ENCODE data around the gene PANK4. TPM values are rescaled to one million over a fixed set of nuclear protein-coding genes. Genes with fewer than 3 reads are reported as not detected.

The PANK4 gene
- total and polyA plus RNA-seq, 9 of the 15 experiments (the other 6 are each of a cell fraction or from before 2014, with no cell fraction given), result 0.93 to 55.6 (median 31.5) TPM

- H2AFZ ChIP-seq (ENCODE audit: low read depth, low read length), result 0 out of 2 replicates have a peak overlapping the region, but pooled peaks have one; percentile 72
- H3K36me3 ChIP-seq (ENCODE audit: control insufficient read depth, insufficient read depth, low read length), result peaks cover 15% of the 10 kb centered on the region; the same call in 1 of the 3 replicates
- TF ChIP-seq HNRNPK (IDR thresholded peaks at IDR 0.05; ENCODE audit: low read depth, low read length, poor library complexity, severe bottlenecking) (no peak), E2F6 (IDR thresholded peaks at IDR 0.05; ENCODE audit: borderline replicate concordance in 1 of 2, extremely low read depth in 1 of 2, insufficient read depth in 1 of 2, insufficient read length in 1 of 2, low read depth in 1 of 2, low read length in 1 of 2, poor library complexity in 1 of 2, severe bottlenecking in 1 of 2) (peak in 1 of 2 experiments; percentile 8)
- BruUV-seq (replicated peaks), result no TSS peak
- peaks cover 13% of the 10 kb centered on the region for H3K9me1 ChIP-seq (ENCODE audit: control insufficient read depth, insufficient read depth, low read length)
- no peak for ATAC-seq
- FAIRE-seq, result no peak
- peaks cover 23 to 87% of the 10 kb centered on the region in 2 experiments; a peak in 4 of 5 replicates for H3K4me1 ChIP-seq (replicated peaks in 1 of 2; ENCODE audit: control insufficient read depth in 2 of 2, insufficient read depth in 2 of 2, low read length in 2 of 2)
- no peak for DNase-seq (ENCODE audit: extremely low read depth in 1 of 4, low spot score in 3 of 4)
- H3K9me3 ChIP-seq (replicated peaks; ENCODE audit: control insufficient read depth, insufficient read depth, low read depth, low read length), result no peaks in the 10 kb centered on the region
- CTCF ChIA-PET (ENCODE audit: low intra/inter-chr PET ratio), result no interaction called here
- intact Hi-C loops (cut with micrococcal nuclease) (no loop called here), in situ Hi-C loops (cut with MboI) (loop anchor here (25.0 kb wide), 1 partner anchor 341 kb away; the partner anchor contains the start of gene FAAP20)
- no peak overlapping the region for H3K4me3 ChIP-seq
- 0 out of 4 replicates have a peak overlapping the region, but pooled peaks of 1 of the 2 experiments have one; percentile 65 for H3K9ac ChIP-seq (ENCODE audit: insufficient read depth in 1 of 2, low read depth in 2 of 2, low read length in 2 of 2)
- peaks cover 25% of the 10 kb centered on the region for H3K79me2 ChIP-seq (ENCODE audit: control insufficient read depth, insufficient read depth, low read length)
- H4K20me1 ChIP-seq (replicated peaks; ENCODE audit: control insufficient read depth, insufficient read depth, low read length), result peaks cover 34% of the 10 kb centered on the region
- POLR2A ChIA-PET, result interaction anchor here (0.9 to 1.1 kb wide), 2 partner anchors 10 to 16 kb away, joined by 3 read pairs; no protein-coding TSS in a partner anchor
- no peak overlapping the region for H3K4me2 ChIP-seq (ENCODE audit: insufficient read depth, low read length)
- peaks cover 36 to 42% of the 10 kb centered on the region in 2 experiments; a peak in 4 of 5 replicates for H3K27me3 ChIP-seq (ENCODE audit: control insufficient read depth in 2 of 2, insufficient read depth in 2 of 2, low read length in 2 of 2)
- 29% methylated on average over 10 of the region's 10 CpGs for WGBS (ENCODE audit: insufficient coverage, low coverage, missing lambda C conversion rate)
- no peak overlapping the region for H3K27ac ChIP-seq (ENCODE audit: extremely low read depth, low read depth, low read length)
Observed at GRCh38 chr1:2528611-2528965, 2.2 kb upstream of the PANK4 start.

GRCh38 chr1:2528016-2528415, 1.6 kb upstream of the PANK4 start:
- 51% methylated on average over 12 of the region's 12 CpGs for WGBS (ENCODE audit: insufficient coverage, low coverage, missing lambda C conversion rate)
- Histone ChIP-seq H3K9ac (ENCODE audit: insufficient read depth in 1 of 2, low read depth in 2 of 2, low read length in 2 of 2) (peak overlapping the region in 1 of 2 experiments; percentile 47; a peak in 2 of 4 replicates), H4K20me1 (replicated peaks; ENCODE audit: control insufficient read depth, insufficient read depth, low read length) (peaks cover 35% of the 10 kb centered on the region), H3K4me1 (replicated peaks in 1 of 2; ENCODE audit: control insufficient read depth in 2 of 2, insufficient read depth in 2 of 2, low read length in 2 of 2) (peaks cover 24 to 92% of the 10 kb centered on the region in 2 experiments; a peak in 4 of 5 replicates), H3K79me2 (ENCODE audit: control insufficient read depth, insufficient read depth, low read length) (peaks cover 31% of the 10 kb centered on the region), H3K9me3 (replicated peaks; ENCODE audit: control insufficient read depth, insufficient read depth, low read depth, low read length) (no peaks in the 10 kb centered on the region), H3K9me1 (ENCODE audit: control insufficient read depth, insufficient read depth, low read length) (peaks cover 13% of the 10 kb centered on the region), H3K36me3 (ENCODE audit: control insufficient read depth, insufficient read depth, low read length) (peaks cover 21% of the 10 kb centered on the region), H3K4me2 (ENCODE audit: insufficient read depth, low read length) (no peak overlapping the region), H3K27ac (ENCODE audit: extremely low read depth, low read depth, low read length) (no peak overlapping the region), H2AFZ (ENCODE audit: low read depth, low read length) (no peak overlapping the region), H3K27me3 (ENCODE audit: control insufficient read depth in 2 of 2, insufficient read depth in 2 of 2, low read length in 2 of 2) (peaks cover 34 to 38% of the 10 kb centered on the region in 2 experiments; a peak in 4 of 5 replicates), H3K4me3 (no peak overlapping the region)
- FAIRE-seq (no peak), ATAC-seq (no peak), DNase-seq (ENCODE audit: extremely low read depth in 1 of 4, low spot score in 3 of 4) (peak in 1 of 4 experiments; percentile 31)
- ChIA-PET POLR2A (no interaction called here), CTCF (ENCODE audit: low intra/inter-chr PET ratio) (no interaction called here)
- intact Hi-C loops (cut with micrococcal nuclease), result no loop called here
- no TSS peak for BruUV-seq (replicated peaks)
- in situ Hi-C loops (cut with MboI), result loop anchor here (25.0 kb wide), 1 partner anchor 341 kb away; the partner anchor contains the start of gene FAAP20
- no peak for TF ChIP-seq FOSL1 (tag; conservative IDR thresholded peaks at IDR 0.05)
- peak; percentile 92 for TF ChIP-seq NFIC (IDR thresholded peaks at IDR 0.05)
